Esophagus (tissue), 2 donors: ENCODE results near the gene NUDT22. TPM values are rescaled to one million over a fixed set of nuclear protein-coding genes. Genes with fewer than 3 reads are reported as not detected.
A peak's percentile ranks its signal among the peaks of the same experiment; 100 is the strongest.

Experiments used
- H3K27ac ChIP-seq, 2 donors: one replicate each; pipeline ENCODE4 v1.5.1; 2013; ENCODE audit warnings: low read depth in 2 of 2, mild to moderate bottlenecking in 2 of 2, inconsistent platforms in 1 of 2, low read length in 1 of 2, moderate library complexity in 1 of 2
- H3K27me3 ChIP-seq, 2 donors: one replicate each; pipeline ENCODE4 v1.6.1; 2013; ENCODE audit warnings: low read length in 2 of 2, control low read depth in 1 of 2, mild to moderate bottlenecking in 1 of 2; ENCODE audit not compliant: insufficient read depth in 2 of 2, control insufficient read depth in 1 of 2
- H3K36me3 ChIP-seq, 2 donors: one replicate each; pipeline ENCODE4 v1.6.1; 2013; ENCODE audit warnings: low read length in 1 of 2; ENCODE audit not compliant: control insufficient read depth in 2 of 2, insufficient read depth in 2 of 2
- H3K4me1 ChIP-seq, 2 donors: one replicate each; pipeline ENCODE4 v1.6.1; 2013; ENCODE audit warnings: low read length in 1 of 2; ENCODE audit not compliant: control insufficient read depth in 2 of 2, insufficient read depth in 2 of 2
- H3K4me3 ChIP-seq, 2 donors: one replicate each; pipeline ENCODE4 v1.5.1; 2013; ENCODE audit warnings: low read length in 2 of 2, mild to moderate bottlenecking in 2 of 2, low read depth in 1 of 2, moderate library complexity in 1 of 2
- H3K9me3 ChIP-seq, 2 donors: one replicate each; pipeline ENCODE4 v1.6.1; 2013; ENCODE audit warnings: mild to moderate bottlenecking in 2 of 2, low read depth in 1 of 2, low read length in 1 of 2, moderate library complexity in 1 of 2; ENCODE audit not compliant: control insufficient read depth in 2 of 2, insufficient read depth in 1 of 2
- WGBS, 2 donors: extraction: QIAGEN DNeasy Blood & Tissue Kit; methylation state at CpG; one replicate each; pipeline ENCODE4 v1.1.7; 2013; 5-methylcytosine and 5-hydroxymethylcytosine counted together
- polyA plus RNA-seq, 2 donors: library from polyadenylated mRNA; stranded (reverse); fragments of 200-250 nt; gene quantifications; one replicate each; pipeline ENCODE4 v1.2.3, GENCODE V29; 2013
- donor health status: healthy with polysubstance abuse.
- donor health status: Bipolar disorder and iron deficiency.

NUDT22 gene
- polyA plus RNA-seq, 2 donors: 49.5 to 55.1 TPM

- peaks cover 7 to 52% of the 10 kb centered on the region in 2 donors for H3K36me3 ChIP-seq
- no peak overlapping the region for H3K4me3 ChIP-seq
- no peak overlapping the region for H3K27ac ChIP-seq
- H3K27me3 ChIP-seq: no peaks in the 10 kb centered on the region
- H3K9me3 ChIP-seq: no peaks in the 10 kb centered on the region
- WGBS, 2 donors: 90 to 91% methylated on average over 35 of the region's 35 CpGs
- H3K4me1 ChIP-seq: peaks cover 4 to 20% of the 10 kb centered on the region in 2 donors
Measured at GRCh38 chr11:64265176-64266160, 39.4 kb downstream of the NUDT22 start.

- Histone ChIP-seq H3K27me3 (no peaks in the 10 kb centered on the region), H3K4me1 (peaks cover 4 to 20% of the 10 kb centered on the region in 2 donors), H3K4me3 (no peak overlapping the region), H3K27ac (peak overlapping the region in 1 of 2 donors; percentile 48), H3K9me3 (no peaks in the 10 kb centered on the region), H3K36me3 (peaks cover 5 to 49% of the 10 kb centered on the region in 2 donors)
- WGBS, 2 donors: 81% methylated on average over 15 of the region's 15 CpGs
Measured at GRCh38 chr11:64266339-64266738, 40.3 kb downstream of the NUDT22 start.

GRCh38 chr11:64267207-64267945 is 41.3 kb downstream of the NUDT22 start:
- no peak overlapping the region for H3K4me3 ChIP-seq
- no peaks in the 10 kb centered on the region for H3K27me3 ChIP-seq
- H3K4me1 ChIP-seq: peaks cover 4 to 20% of the 10 kb centered on the region in 2 donors
- no peaks in the 10 kb centered on the region for H3K9me3 ChIP-seq
- H3K36me3 ChIP-seq: peaks cover 5 to 39% of the 10 kb centered on the region in 2 donors
- WGBS, 2 donors: 45 to 61% methylated on average over 27 of the region's 27 CpGs
- H3K27ac ChIP-seq: peak overlapping the region; percentile 96

DNA sequence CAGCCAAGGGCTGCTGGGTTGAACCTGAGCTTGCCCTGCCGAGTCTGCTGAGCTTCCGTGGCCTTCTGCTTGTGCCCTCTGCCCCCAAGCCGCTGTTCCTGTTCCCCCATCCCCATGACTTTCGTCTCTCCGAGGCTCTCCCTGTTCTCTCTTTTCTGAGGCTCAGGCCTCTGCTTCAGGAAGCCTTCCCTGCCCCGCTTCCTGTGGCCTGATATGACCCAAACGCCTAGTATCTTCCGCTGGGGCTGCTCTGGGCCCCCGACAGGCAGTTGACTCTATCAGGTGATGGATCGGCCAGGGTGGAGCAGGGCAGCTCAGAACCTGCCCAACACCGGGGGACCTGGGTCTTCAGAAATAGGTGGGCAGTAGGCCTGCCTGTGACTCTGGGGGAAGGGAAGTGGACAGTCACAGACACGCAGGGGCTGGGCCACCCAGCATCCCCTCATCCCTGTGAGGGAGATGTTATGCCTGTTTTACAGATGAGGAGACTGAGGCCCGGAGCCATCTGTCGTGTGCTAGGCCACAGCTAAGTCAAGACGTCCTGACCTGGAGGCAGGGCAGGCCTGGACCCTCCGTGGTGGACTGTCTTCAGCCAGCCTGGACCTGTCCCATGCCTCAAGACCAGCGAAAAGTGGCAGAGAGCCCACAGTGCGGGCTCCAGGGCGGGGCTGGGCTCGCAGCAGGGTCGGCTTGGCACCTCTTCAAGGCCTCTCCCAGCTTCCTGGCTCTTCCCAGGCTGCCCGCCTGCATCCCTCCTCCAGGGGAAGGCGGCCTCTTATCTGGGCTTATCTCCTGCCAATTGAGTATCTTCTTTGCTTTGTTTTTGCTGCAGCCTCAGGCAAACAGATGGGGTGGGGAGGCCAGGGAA is 42.2 kb downstream of the NUDT22 start:
- Histone ChIP-seq H3K27me3 (no peaks in the 10 kb centered on the region), H3K4me1 (peaks cover 4 to 20% of the 10 kb centered on the region in 2 donors), H3K27ac (peak overlapping the region; percentile 96), H3K4me3 (peak overlapping the region; percentile 57 to 58), H3K9me3 (no peaks in the 10 kb centered on the region), H3K36me3 (peaks cover 5 to 30% of the 10 kb centered on the region in 2 donors)
- WGBS, 2 donors: 34 to 37% methylated on average over 23 of the region's 23 CpGs

- Histone ChIP-seq H3K4me3 (peak overlapping the region; percentile 57 to 58), H3K9me3 (no peaks in the 10 kb centered on the region), H3K4me1 (peaks cover 4 to 20% of the 10 kb centered on the region in 2 donors), H3K27ac (peak overlapping the region; percentile 96), H3K27me3 (no peaks in the 10 kb centered on the region), H3K36me3 (peaks cover 5 to 22% of the 10 kb centered on the region in 2 donors)
- 1 to 2% methylated on average over 33 to 34 of the region's 34 CpGs for WGBS, 2 donors
Measured at GRCh38 chr11:64268893-64269539, 42.9 kb downstream of the NUDT22 start.

GRCh38 chr11:64269540-64270220 is 43.6 kb downstream of the NUDT22 start:
- Histone ChIP-seq H3K9me3 (no peaks in the 10 kb centered on the region), H3K27me3 (no peaks in the 10 kb centered on the region), H3K4me3 (peak overlapping the region; percentile 57 to 58), H3K36me3 (peaks cover 0 to 20% of the 10 kb centered on the region in 2 donors), H3K4me1 (peaks cover 4 to 20% of the 10 kb centered on the region in 2 donors), H3K27ac (peak overlapping the region; percentile 96)
- WGBS, 2 donors: 0% methylated on average over 52 to 58 of the region's 58 CpGs

DNA sequence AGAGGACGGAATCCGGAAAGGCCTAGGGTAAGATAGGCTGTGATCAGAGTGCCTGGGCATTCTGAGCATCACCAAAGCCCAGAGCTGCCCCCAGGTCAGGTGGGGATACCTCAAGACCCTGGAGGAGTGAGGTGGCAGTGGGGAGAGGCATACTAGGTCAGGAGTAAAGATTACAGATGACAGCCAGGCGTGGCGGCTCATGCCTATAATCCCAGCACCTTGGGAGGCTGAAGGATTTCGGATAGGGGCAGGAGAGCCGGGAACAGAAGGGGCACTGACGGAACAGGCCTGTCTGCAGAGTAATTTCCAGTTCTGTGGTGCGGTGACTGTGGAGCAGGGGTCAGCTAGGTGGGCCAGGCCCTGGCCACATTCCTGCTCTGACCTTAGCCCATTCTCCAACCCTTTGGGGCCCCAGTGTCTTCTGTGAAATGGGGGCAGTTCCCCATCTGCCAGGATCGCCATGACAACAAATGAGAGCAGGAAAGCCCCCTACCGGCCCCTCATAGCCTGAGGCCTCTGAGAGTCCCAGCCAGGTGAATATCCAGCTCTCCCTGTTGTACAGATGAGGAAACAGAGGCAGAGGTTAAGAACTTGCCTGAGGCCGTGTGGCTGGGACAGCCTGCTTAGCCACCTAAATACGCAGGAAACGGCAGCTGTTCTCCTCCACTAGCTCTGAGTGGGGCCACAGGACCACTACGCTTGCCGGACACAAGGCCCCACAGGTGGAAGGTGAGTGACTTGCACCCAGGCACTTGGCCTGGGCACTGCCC is 49.1 kb downstream of the NUDT22 start:
- peak overlapping the region; percentile 48 to 85 for H3K27ac ChIP-seq

DNA sequence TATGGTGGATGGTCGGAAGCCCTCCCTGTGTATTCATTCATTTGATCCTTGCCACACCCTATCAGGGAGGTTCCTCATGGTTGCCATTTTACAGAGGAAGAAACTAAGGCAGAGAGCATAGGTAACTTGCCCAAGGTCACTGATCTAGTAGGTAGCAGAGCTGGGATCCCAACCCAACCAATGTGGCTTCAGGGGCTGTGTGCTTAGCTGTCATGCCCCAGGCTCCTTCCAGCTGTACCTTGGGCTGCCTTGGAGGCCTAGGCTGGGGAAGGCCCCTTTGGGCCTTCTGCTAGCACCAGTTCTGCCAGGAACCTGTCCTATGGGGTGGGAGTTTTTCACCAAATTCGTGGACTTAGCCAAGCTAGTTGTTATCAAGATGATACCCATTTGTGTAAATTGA is 49.8 kb downstream of the NUDT22 start:
- Histone ChIP-seq H3K4me1 (peaks cover 0 to 9% of the 10 kb centered on the region in 2 donors), H3K9me3 (no peaks in the 10 kb centered on the region), H3K4me3 (no peak overlapping the region), H3K27ac (peak overlapping the region; percentile 48 to 85), H3K36me3 (peaks cover 0 to 13% of the 10 kb centered on the region in 2 donors), H3K27me3 (no peaks in the 10 kb centered on the region)
- 66 to 80% methylated on average over 2 of the region's 2 CpGs for WGBS, 2 donors

More for the DNA sequence above, 49.1 kb downstream of the NUDT22 start:
- Histone ChIP-seq H3K4me3 (no peak overlapping the region), H3K9me3 (no peaks in the 10 kb centered on the region), H3K27me3 (no peaks in the 10 kb centered on the region), H3K36me3 (peaks cover 0 to 13% of the 10 kb centered on the region in 2 donors), H3K4me1 (peaks cover 0 to 9% of the 10 kb centered on the region in 2 donors)
- 90 to 91% methylated on average over 15 of the region's 15 CpGs for WGBS, 2 donors
